ENCODE measurements around the gene ERMARD.

Gene ERMARD

GRCh38 chr6:169803271-169803811 is 51.9 kb downstream of the ERMARD start:
- no peak for DNase-seq

GRCh38 chr6:169803816-169804340 is 52.5 kb downstream of the ERMARD start:
- DNase-seq = no peak

- DNase-seq = no peak
These were observed 53.0 kb downstream of the ERMARD start for GRCh38 chr6:169804427-169804826.

DNA sequence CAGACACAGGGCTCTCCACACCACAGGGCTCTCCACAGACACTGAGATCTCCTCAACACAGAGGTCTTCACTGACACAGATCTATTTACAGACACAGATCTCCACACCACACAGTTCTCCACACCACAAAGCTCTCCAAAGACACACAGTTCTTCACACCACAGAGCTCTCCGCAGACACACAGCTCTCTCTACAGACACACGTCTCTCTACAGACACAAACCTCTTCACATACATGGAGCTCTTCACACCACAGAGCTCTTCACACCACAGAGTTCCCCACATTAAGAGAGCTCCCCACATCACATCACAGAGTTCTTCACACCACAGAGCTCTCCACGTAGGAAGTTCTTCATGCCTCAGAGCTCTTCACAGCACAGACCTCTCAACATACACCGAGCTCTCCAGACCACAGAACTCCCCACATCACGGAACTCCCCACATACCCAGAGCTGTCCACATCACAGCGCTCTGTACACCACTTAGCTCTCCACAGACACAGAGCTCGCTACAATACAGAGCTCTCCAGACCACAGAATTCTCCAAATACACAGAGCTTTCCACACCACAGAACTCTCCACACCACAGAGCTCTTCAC is 53.9 kb downstream of the ERMARD start:
- DNase-seq = no peak

DNA sequence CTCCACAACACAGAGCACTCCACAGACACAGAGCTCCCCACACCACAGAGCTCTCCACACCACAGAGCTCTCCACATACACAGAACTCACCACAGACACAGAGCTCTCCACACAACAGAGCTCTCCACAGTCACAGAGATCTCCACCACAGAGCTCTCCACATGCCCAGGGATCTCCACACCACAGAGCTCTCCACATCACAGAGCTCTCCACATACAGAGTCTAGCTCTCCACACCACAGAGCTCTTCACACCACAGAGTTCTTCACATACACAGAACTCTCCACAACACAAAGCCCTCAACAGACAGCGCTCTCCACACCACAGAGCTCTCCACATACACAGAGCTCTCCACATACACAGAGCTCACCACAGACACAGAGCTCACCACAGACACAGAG is 55.3 kb downstream of the ERMARD start:
- no peak for DNase-seq

GRCh38 chr6:169807229-169807628 is 55.8 kb downstream of the ERMARD start:
- DNase-seq = peak; percentile 1

DNA sequence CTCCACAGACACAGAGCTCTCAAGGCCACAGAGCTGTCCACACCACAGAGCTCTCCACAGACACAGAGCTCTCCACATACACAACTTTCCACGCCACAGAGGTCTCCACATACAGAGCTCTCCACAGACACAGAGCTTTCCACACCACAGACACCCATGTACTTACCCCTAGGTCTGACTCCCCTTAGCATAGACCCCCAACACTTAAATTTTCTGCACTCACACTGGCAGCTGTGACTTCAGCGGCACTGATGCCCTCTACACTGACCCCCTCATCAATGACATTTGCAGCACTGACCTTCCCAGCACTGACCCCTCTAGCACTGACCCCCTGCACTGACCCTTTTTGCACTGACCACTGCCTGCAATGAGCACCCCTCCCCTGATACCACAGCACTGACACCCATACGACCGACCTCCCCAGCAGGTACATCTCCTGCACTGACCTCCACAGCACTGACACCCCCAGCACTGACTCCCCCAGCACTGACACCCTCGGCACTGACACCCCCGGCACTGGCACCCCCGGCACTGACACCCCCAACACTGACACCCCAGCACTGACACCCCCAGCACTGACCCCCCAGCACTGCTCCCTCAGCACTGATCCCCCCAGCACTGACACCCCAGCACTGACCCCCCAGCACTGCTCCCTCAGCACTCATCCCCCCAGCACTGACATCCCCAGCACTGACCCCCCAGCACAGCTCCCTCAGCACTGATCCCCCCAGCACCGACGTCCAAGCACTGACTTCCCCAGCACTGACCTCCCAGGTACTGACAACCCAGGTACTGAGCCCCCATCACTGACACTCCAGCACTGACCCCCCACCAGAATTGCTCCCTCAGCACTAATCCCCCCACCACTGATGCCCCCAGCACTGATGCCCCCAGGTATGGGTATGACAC is 56.5 kb downstream of the ERMARD start:
- peak; percentile 2 for DNase-seq

GRCh38 chr6:169808608-169808967 is 57.2 kb downstream of the ERMARD start:
- DNase-seq = no peak

DNA sequence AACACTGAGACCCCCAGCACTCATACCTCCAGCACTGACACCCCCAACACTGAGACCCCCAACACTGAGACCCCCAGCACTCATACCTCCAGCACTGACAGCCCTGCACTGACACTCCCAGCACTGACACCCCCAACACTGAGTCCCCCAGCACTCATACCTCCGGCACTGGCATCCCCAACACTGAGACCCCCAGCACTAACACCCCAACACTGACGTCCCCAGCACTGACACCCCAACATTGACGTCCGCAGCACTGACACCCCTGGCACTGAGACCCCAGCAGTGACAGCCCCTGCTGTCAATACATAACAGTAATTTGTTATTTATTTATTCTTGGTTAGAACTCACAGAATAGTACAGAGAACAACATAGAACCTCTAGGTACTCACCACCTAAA is 58.0 kb downstream of the ERMARD start:
- no peak for DNase-seq

DNA sequence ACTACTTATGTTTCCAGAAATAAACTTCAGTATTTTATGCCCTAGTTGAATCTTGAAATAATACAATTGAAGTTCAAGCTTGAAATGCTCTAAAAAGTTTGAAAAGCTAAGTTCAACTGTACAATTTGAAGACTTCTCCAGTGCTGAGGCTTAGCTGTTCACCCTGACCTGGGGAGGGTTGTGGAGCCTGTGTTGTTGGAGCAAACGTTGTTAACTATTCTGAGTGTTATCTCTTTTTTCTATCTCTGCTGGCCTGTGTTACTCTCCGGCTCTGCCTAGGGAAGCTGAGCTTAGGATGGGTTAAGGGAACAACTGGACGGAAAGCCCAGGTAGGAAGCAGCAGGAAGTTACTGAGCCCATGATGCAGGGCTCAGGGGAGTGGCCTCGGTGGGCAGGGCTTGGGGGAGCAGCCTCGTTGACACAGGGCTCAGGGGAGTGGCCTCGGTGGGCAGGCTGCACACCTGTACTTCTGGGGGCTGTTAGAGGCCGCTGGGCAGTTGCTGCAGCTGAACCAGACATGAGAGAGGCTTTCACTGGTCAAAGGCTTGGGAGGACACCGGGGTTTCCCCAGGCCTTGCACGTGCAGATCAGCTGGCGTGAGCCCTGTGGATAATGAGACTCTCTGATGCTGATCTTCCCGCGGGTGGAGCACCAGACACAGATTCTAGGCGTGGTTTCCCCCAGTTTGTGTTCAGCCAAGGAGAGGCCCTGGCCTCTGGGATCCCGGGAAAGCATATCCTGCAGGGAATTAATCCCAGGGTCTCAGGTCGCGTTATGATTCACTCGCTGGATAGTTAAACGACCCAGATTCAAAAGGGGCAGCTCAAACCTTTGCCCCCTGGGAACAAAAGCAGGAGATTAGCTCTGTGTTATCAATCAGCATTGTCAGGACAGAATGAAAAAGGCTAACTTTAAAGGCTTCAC is 58.9 kb downstream of the ERMARD start:
- no peak for DNase-seq

DNA sequence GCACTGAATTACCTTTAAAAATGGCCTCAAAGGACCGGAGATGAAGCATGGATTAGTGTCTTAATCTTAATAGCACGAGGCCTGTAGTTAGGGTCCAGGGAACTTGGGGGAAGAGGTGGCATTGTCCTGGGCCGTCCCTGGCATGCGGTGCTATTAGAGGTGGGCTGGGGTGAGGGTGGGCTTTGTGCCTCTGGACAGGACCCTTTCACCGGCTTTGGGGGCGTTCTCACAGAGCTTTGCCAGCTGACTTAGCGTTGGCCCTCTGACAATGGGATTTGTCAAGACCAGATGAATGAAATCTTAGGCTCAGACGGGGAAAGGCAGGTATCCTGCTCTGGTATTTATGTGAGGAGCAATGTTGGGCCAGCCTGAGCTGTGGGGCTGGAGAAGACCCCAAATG is 59.6 kb downstream of the ERMARD start:
- no peak for DNase-seq

DNA sequence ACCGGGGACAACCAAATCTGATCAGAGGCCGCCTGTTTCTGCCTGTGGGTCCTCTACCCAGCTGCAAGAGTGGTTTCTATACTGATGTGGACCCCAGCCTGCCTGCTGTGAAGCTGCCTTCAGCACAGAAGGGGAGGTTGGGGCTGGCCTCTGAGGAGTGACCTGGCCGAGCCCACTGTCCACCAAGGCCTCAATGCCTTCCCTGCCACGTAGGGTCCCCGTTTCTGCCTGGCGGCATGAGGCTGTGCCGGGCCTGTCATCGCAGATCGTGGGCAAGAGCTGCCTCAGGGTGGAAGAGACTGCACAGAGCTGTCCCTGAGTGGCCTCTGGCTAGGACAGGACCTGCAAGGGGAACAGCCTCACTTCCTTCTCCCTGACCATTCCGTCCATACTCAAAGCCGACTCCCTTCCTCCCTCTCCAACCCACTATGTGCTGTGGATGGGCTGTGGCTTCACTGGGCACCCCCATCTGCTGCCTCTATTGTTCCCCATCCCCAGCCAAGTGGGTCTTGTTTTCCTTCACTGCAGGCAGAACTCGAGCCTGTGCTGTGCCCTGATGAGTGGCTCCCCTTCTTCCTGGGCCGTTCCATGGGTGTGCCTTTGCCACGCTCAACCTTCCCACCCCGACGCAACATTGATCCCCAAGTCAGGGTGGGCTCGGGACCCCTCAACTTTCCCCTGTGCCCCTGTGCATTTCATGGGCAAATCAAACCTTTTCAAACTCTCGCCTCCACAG is 60.3 kb downstream of the ERMARD start:
- no peak for DNase-seq

GRCh38 chr6:169812257-169812644 is 60.8 kb downstream of the ERMARD start:
- DNase-seq = no peak

DNA sequence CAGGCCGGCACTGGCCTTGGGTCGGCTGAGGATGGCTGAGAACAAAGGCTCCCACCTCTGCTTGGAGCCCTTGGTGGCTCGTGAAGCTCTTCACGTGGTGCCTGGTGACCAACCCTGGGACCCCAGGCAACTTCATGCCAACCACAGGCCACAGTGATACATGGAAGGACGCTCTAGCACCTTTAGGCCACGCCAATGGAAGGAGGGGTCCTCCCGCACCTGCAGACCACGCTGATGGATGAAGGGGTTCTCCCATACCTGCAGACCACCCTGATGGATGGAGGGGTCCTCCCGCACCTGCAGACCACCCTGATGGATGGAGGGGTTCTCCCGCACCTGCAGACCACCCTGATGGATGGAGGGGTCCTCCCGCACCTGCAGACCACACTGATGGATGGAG is 62.5 kb downstream of the ERMARD start:
- no peak for DNase-seq

GRCh38 chr6:169816054-169816453 is 64.6 kb downstream of the ERMARD start:
- DNase-seq = no peak

DNA sequence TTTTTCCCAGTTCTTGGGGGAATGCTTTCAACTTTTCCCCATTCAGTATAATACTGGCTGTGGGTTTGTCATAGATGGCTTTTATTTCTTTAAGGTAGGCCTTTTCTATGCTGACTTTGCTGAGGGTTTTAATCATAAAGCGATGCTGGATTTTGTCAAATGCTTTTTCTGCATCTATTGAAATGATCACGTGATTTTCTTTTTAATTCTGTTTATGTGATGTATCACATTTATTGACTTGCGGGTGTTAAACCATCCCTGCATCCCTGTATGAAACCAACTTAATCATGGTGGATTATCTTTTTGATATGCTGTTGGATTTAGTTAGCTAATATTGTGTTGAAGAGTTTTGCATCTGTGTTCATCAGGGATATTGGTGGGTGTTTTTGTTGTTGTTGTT is 65.6 kb downstream of the ERMARD start:
- DNase-seq = no peak

DNA sequence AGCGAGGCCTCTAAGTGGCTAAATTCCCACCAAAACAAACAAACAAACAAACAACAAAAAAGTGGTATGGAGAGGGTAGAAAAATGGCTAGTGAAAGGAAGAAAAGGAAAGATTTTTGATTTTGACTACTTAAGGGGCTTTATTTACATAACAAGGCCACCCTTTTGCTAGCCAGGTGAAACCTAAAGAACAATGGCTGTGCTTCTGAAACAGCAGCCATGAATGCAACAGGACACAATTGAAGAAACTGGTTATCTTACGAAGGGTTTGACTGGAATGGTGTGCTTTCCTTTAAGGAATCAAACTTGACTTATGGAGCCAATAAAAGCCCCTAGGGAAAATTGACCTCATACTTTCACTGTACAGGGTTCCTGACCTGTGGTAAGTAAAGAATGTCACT is 68.9 kb downstream of the ERMARD start:
- DNase-seq = no peak

DNA sequence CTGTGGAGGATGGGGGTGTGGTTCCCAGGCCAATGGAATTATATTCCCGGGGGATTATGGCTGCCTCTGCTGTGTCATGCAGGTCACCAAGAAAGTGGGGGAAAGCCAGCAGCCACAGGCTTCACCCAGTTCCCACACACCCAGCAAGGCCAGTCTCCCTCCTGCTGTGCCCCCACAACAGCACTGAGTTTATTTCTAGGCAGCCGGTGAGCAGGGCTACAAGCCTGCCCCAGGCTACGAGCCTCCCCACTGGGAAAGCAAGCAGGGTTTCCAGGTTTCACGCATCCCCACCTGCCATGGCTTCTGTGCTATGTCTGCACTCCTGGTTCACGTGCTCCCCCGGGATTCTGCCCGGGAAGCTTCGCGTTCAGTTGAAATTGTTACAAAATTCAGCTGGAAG is 72.6 kb downstream of the ERMARD start:
- DNase-seq = no peak

DNA sequence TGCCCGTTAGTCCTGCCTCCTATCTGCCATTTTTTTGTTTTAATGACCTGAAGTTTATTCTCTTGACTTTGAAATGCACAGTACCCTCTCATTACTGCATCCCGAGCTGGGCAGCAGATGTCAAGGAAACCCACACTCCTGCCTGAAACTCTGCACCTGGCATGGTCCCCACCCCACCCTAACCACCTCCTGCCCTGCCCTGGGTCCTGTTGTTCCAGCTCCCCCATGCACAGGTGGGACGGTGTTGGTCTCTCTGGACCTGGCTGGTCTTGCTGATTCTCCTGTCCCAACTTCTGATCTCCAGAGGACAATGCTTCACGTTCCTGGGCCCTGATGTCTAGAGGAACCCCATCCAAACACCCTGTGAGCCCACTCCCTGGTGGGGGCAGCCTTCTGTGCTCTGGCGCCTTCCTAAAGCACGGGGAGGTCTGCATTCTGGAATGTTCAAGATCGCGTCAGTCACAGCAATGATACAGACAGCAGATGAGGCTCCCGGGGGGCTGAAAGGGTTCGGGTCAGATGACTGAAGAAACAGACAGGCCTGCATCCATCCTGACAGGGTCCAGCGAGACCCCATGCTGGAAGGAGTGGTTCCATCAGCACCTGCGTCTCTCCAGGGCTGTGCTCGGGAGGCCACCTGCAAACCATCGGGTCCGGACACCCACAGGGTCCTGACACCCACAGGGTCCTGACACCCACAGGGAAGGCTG is 73.6 kb downstream of the ERMARD start:
- no peak for DNase-seq

GRCh38 chr6:169825558-169826225 is 74.3 kb downstream of the ERMARD start:
- DNase-seq = no peak

DNA sequence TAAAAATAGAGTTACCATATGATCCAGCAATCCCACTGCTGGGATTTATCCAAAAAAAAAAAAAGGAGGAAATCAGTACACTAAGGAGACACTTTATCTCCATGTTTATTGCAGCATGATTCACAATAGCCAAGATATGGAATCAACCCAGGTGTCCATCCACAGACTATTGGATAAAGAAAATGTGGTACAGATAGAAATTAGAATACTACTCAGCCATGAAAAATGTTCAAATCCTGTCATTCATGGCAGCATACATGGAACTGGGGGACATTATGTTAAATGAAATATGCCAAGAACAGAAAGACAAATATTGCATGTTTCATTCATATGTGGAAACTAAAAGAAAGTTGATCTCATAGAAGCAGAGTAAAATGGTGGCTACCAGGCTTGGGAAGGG is 75.3 kb downstream of the ERMARD start:
- DNase-seq = no peak

Measured in stimulated activated CD4-positive, alpha-beta T cell treated with anti-CD3 and anti-CD28 coated beads, Interleukin-4, amount 100 ng/mL, for 24 hours (primary cell).